HepG2 (cell line): ENCODE results near the gene ZNF526. TPM values are rescaled to one million over a fixed set of nuclear protein-coding genes. Genes with fewer than 3 reads are reported as not detected.
A peak's percentile ranks its signal among the peaks of the same experiment; 100 is the strongest.

Experiments
- AGO1 ChIP-seq: fragments of 200-400 bp; formaldehyde crosslinking; IDR thresholded peaks from 2 replicates; pipeline ENCODE4 v1.6.1; 2017; ENCODE audit warnings: mild to moderate bottlenecking, low read depth, low read length, moderate library complexity; ENCODE audit not compliant: poor library complexity, severe bottlenecking
- CHCHD3 ChIP-seq: sonication (generic); formaldehyde crosslinking; IDR thresholded peaks from 2 replicates; pipeline ENCODE4 v1.8.0; 2022; ENCODE audit warnings: mild to moderate bottlenecking, missing genetic modification reagents, moderate library complexity
- DPF2 ChIP-seq: sonication (generic); formaldehyde crosslinking; IDR thresholded peaks from 2 replicates; pipeline ENCODE4 v1.4.0; 2020; ENCODE audit warnings: mild to moderate bottlenecking, low read depth, missing genetic modification reagents, borderline replicate concordance
- ERF ChIP-seq: IDR thresholded peaks from 2 replicates; pipeline ENCODE4 v1.6.1; 2018; ENCODE audit warnings: missing biosample characterization, missing genetic modification reagents
- ESRRA ChIP-seq: sonication (generic); formaldehyde crosslinking; IDR thresholded peaks from 2 replicates; pipeline ENCODE4 v1.5.1; 2020; ENCODE audit warnings: mild to moderate bottlenecking, low read depth, missing genetic modification reagents
- GPN1 ChIP-seq: sonication (generic); formaldehyde crosslinking; IDR thresholded peaks from 2 replicates; pipeline ENCODE4 v1.5.1; 2020; ENCODE audit warnings: missing genetic modification reagents, borderline replicate concordance
- KDM4B ChIP-seq: sonication (generic); formaldehyde crosslinking; IDR thresholded peaks from 2 replicates; pipeline ENCODE4 v1.4.0; 2020; ENCODE audit warnings: missing genetic modification reagents
- KLF15 ChIP-seq: sonication (generic); formaldehyde crosslinking; IDR thresholded peaks from 2 replicates; pipeline ENCODE4 v1.8.1; 2023; ENCODE audit warnings: borderline replicate concordance, mild to moderate bottlenecking, inconsistent platforms, missing genetic modification reagents, mixed read lengths
- MAFF ChIP-seq: IDR thresholded peaks from 2 replicates; pipeline ENCODE4 v1.6.1; 2011; ENCODE audit warnings: low read depth, low read length, improper control_type of control experiment
- MIER3 ChIP-seq: IDR thresholded peaks from 2 replicates; pipeline ENCODE4 v1.6.1; 2016; ENCODE audit warnings: missing compliant biosample characterization, borderline replicate concordance
- NFATC3 ChIP-seq: sonication (generic); formaldehyde crosslinking; IDR thresholded peaks from 2 replicates; pipeline ENCODE4 v1.5.1; 2020; ENCODE audit warnings: mild to moderate bottlenecking, missing genetic modification reagents
- NR2F1 ChIP-seq, 2 experiments: fragments of 450-650 bp in 1 of 2; formaldehyde crosslinking in 1 of 2; IDR thresholded peaks; 2 replicates each; pipeline versions ENCODE4 v1.5.0 to v1.6.1; 2016 to 2020; ENCODE audit warnings: mild to moderate bottlenecking in 1 of 2, missing compliant biosample characterization in 1 of 2, missing genetic modification reagents in 1 of 2, moderate library complexity in 1 of 2
- PAWR ChIP-seq: sonication (generic); formaldehyde crosslinking; IDR thresholded peaks from 2 replicates; pipeline ENCODE4 v1.4.0; 2020; ENCODE audit warnings: missing genetic modification reagents, mild to moderate bottlenecking, borderline replicate concordance
- RXRA ChIP-seq: sonication (generic); formaldehyde crosslinking; IDR thresholded peaks from 2 replicates; pipeline ENCODE4 v1.5.1; 2020; ENCODE audit warnings: missing genetic modification reagents
- SALL1 ChIP-seq: sonication (generic); formaldehyde crosslinking; IDR thresholded peaks from 2 replicates; pipeline ENCODE4 v1.8.0; 2022; ENCODE audit warnings: mild to moderate bottlenecking, missing genetic modification reagents
- ZNF296 ChIP-seq: sonication (generic); formaldehyde crosslinking; conservative IDR thresholded peaks from 2 replicates; pipeline ENCODE4 v1.5.0; 2020; ENCODE audit warnings: mild to moderate bottlenecking, missing genetic modification reagents
- ZNF30 ChIP-seq: sonication (generic); formaldehyde crosslinking; IDR thresholded peaks from 2 replicates; pipeline ENCODE4 v1.5.0; 2020; ENCODE audit warnings: mild to moderate bottlenecking, missing genetic modification reagents
- ZNF501 ChIP-seq: sonication (generic); formaldehyde crosslinking; IDR thresholded peaks from 2 replicates; pipeline ENCODE4 v1.5.1; 2020; ENCODE audit warnings: mild to moderate bottlenecking, moderate library complexity, missing genetic modification reagents
- ZNF614 ChIP-seq: IDR thresholded peaks from 2 replicates; pipeline ENCODE4 v1.6.1; 2018; ENCODE audit warnings: missing biosample characterization, missing genetic modification reagents, inconsistent platforms, borderline replicate concordance
- ZNF772 ChIP-seq: sonication (generic); formaldehyde crosslinking; IDR thresholded peaks from 2 replicates; pipeline ENCODE4 v1.5.0; 2020; ENCODE audit warnings: mild to moderate bottlenecking, missing genetic modification reagents
- ZNF782 ChIP-seq: sonication (generic); formaldehyde crosslinking; IDR thresholded peaks from 2 replicates; pipeline ENCODE4 v1.4.0; 2020; ENCODE audit warnings: missing genetic modification reagents, mild to moderate bottlenecking, borderline replicate concordance
- polyA plus RNA-seq, 8 experiments: library from polyadenylated mRNA; depleted of rRNA in 3 of 8; stranded (reverse) in 7 of 8; unstranded in 1 of 8; fragments of >200 nt; fragmentation: Illumina TruSeq in 4 of 8; extraction: Trizol in 4 of 8; gene quantifications; 2 replicates each; pipeline versions ENCODE4 v1.2.1 to v1.2.3, GENCODE V29; 2011 to 2016; ENCODE audit warnings: low read depth in 4 of 8, missing spikeins in 1 of 8, mixed read lengths in 1 of 8; ENCODE audit not compliant: insufficient read depth in 1 of 8
- total RNA-seq, 5 experiments: library from RNA; depleted of rRNA; stranded (reverse); fragments of >200 nt; fragmentation: Illumina TruSeq; extraction: Trizol; gene quantifications; 2 replicates each; pipeline ENCODE4 v1.2.3, GENCODE V29; 2016; ENCODE audit warnings: low read depth in 1 of 5
- TF ChIP-seq, protein P1 (sequence below): sonication (generic); formaldehyde crosslinking; IDR thresholded peaks from 2 replicates; pipeline ENCODE4 v1.4.0; 2020; ENCODE audit warnings: missing genetic modification reagents, borderline replicate concordance
- TF ChIP-seq, protein P2 (sequence below): sonication (generic); formaldehyde crosslinking; IDR thresholded peaks from 2 replicates; pipeline ENCODE4 v1.4.0; 2020; ENCODE audit warnings: missing genetic modification reagents
- TF ChIP-seq, protein P3 (sequence below): sonication (generic); formaldehyde crosslinking; IDR thresholded peaks from 2 replicates; pipeline ENCODE4 v1.4.0; 2020; ENCODE audit warnings: missing genetic modification reagents

Gene ZNF526
- total and polyA plus RNA-seq, 2 of the 13 experiments (the other 11 are each of a cell fraction or from before 2014, with no cell fraction given), result 3.3 to 8.4 TPM

DNA sequence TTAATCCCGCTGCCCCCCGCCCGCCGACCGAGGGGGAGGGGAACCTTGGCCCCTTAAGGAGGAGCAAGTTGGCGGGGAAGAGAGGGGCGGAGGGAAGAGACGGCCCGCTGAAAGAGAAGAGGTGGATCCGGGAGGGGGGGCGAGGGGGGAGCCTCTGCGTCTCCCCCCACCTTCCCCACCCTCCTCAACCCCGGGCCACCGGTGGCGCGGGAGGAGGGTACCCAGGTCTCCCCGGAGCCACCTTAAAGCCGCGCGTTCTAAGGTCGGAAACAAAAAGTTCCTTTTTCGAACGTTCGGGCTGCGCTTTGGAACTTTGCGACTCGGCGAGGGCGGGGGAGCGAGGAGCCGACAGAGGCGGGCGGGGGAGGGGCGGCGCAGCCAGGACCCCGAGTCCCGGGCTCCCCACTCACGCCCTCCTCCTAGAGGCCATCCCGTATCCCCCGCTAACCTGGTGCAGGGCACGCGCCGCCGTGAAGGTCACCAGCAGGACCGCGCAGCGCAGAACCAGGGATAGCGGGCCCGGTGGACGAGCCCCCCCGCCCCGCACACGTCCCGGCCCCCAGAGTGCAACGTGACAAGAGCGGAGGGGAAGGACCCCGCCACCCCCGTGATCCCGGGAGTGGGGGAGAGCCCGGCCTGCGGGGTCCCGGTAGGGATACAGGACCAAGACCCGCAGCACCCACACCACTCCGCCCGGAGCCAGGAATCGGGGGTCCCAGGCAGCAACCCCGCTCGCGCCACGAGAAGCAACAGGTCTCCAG, 34.2 kb downstream of the ZNF526 start (continued):
- no peak for TF ChIP-seq PAWR (CRISPR knock-in tag)
- no peak for TF ChIP-seq CHCHD3
- no peak for TF ChIP-seq ZNF30
- 0 out of 2 replicates have a peak, but pooled peaks have one; percentile 25 for TF ChIP-seq ZNF296
- TF ChIP-seq MAFF, result no peak
- TF ChIP-seq ZNF782, result 0 out of 2 replicates have a peak, but pooled peaks have one; percentile 18
- TF ChIP-seq, protein P1, sequence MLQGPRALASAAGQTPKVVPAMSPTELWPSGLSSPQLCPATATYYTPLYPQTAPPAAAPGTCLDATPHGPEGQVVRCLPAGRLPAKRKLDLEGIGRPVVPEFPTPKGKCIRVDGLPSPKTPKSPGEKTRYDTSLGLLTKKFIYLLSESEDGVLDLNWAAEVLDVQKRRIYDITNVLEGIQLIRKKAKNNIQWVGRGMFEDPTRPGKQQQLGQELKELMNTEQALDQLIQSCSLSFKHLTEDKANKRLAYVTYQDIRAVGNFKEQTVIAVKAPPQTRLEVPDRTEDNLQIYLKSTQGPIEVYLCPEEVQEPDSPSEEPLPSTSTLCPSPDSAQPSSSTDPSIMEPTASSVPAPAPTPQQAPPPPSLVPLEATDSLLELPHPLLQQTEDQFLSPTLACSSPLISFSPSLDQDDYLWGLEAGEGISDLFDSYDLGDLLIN, result no peak
- TF ChIP-seq SALL1 (CRISPR knock-in tag), result no peak
- no peak for TF ChIP-seq DPF2 (CRISPR knock-in tag)
- peak; percentile 76; the same call in 1 of the 2 replicates for TF ChIP-seq RXRA (CRISPR knock-in tag)
- TF ChIP-seq ERF (CRISPR knock-in tag), result peak; percentile 57; the same call in 1 of the 2 replicates
- no peak for TF ChIP-seq ESRRA (CRISPR knock-in tag)
- TF ChIP-seq, protein P2, sequence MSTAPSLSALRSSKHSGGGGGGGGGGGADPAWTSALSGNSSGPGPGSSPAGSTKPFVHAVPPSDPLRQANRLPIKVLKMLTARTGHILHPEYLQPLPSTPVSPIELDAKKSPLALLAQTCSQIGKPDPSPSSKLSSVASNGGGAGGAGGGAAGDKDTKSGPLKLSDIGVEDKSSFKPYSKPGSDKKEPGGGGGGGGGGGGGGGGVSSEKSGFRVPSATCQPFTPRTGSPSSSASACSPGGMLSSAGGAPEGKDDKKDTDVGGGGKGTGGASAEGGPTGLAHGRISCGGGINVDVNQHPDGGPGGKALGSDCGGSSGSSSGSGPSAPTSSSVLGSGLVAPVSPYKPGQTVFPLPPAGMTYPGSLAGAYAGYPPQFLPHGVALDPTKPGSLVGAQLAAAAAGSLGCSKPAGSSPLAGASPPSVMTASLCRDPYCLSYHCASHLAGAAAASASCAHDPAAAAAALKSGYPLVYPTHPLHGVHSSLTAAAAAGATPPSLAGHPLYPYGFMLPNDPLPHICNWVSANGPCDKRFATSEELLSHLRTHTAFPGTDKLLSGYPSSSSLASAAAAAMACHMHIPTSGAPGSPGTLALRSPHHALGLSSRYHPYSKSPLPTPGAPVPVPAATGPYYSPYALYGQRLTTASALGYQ (CRISPR knock-in tag), result peak; percentile 14; the same call in 1 of the 2 replicates
- TF ChIP-seq, protein P3, sequence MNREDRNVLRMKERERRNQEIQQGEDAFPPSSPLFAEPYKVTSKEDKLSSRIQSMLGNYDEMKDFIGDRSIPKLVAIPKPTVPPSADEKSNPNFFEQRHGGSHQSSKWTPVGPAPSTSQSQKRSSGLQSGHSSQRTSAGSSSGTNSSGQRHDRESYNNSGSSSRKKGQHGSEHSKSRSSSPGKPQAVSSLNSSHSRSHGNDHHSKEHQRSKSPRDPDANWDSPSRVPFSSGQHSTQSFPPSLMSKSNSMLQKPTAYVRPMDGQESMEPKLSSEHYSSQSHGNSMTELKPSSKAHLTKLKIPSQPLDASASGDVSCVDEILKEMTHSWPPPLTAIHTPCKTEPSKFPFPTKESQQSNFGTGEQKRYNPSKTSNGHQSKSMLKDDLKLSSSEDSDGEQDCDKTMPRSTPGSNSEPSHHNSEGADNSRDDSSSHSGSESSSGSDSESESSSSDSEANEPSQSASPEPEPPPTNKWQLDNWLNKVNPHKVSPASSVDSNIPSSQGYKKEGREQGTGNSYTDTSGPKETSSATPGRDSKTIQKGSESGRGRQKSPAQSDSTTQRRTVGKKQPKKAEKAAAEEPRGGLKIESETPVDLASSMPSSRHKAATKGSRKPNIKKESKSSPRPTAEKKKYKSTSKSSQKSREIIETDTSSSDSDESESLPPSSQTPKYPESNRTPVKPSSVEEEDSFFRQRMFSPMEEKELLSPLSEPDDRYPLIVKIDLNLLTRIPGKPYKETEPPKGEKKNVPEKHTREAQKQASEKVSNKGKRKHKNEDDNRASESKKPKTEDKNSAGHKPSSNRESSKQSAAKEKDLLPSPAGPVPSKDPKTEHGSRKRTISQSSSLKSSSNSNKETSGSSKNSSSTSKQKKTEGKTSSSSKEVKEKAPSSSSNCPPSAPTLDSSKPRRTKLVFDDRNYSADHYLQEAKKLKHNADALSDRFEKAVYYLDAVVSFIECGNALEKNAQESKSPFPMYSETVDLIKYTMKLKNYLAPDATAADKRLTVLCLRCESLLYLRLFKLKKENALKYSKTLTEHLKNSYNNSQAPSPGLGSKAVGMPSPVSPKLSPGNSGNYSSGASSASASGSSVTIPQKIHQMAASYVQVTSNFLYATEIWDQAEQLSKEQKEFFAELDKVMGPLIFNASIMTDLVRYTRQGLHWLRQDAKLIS (CRISPR knock-in tag), result no peak
- no peak for TF ChIP-seq GPN1 (CRISPR knock-in tag)
- TF ChIP-seq AGO1, result peak; percentile 61
- TF ChIP-seq ZNF614 (CRISPR knock-in tag), result no peak
- TF ChIP-seq KDM4B, result no peak
- no peak for TF ChIP-seq NFATC3
- TF ChIP-seq ZNF772 (CRISPR knock-in tag), result no peak
- no peak for TF ChIP-seq MIER3 (CRISPR knock-in tag)
- no peak for TF ChIP-seq NR2F1 (CRISPR knock-in tag; IDR thresholded peaks at IDR 0.05)
- peak; percentile 50; the same call in 1 of the 2 replicates for TF ChIP-seq ZNF501
- TF ChIP-seq KLF15 (CRISPR knock-in tag), result no peak
